ES-I3 (cell line): ENCODE data around the gene CCDC93.
"Not testable (repeated sequence)": the region's sequence is repeated elsewhere in the genome, so short reads cannot be mapped to it uniquely, and the experiment has no call there.

ENCODE experiments used
- H3K36me3 ChIP-seq: 2 replicates; pipeline ENCODE4 v1.6.1; 2013; ENCODE audit warnings: mild to moderate bottlenecking, low read length, control low read depth, moderate library complexity; ENCODE audit not compliant: insufficient read depth
- H3K4me1 ChIP-seq: 2 replicates; pipeline ENCODE4 v1.6.1; 2013; ENCODE audit warnings: mild to moderate bottlenecking, control low read depth, low read length; ENCODE audit not compliant: insufficient read depth
- H3K9ac ChIP-seq: 2 replicates; pipeline ENCODE4 v1.6.1; 2013; ENCODE audit warnings: low read depth, mild to moderate bottlenecking, low read length, moderate library complexity
- H3K9me3 ChIP-seq: 2 replicates; pipeline ENCODE4 v1.6.1; 2013; ENCODE audit warnings: mild to moderate bottlenecking, low read length, moderate library complexity; ENCODE audit not compliant: control insufficient read depth, insufficient read depth

Gene CCDC93

DNA sequence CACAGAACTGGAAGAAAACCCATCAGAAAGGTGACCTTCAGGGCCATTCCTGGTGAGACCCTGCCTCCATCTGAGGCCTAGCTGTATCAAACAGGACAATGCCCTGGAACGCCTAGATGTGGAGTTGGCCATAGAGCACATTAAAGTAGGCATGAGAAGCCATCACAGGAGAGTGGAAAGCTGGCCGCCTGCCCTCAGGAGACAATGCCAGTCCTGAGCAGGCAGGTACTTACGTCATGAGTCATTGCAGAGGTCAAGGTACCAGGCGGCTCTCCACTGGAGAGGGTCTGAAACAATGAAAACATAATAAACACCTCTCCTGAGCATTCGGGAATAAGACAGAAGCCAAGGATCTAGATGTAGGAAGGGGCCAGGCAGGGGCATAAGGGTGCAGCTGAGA, 68.6 kb downstream of the CCDC93 start:
- no peaks in the 10 kb centered on the region for H3K4me1 ChIP-seq
- H3K36me3 ChIP-seq = peaks cover 25% of the 10 kb centered on the region
- H3K9me3 ChIP-seq = no peaks in the 10 kb centered on the region
- no peak overlapping the region for H3K9ac ChIP-seq

DNA sequence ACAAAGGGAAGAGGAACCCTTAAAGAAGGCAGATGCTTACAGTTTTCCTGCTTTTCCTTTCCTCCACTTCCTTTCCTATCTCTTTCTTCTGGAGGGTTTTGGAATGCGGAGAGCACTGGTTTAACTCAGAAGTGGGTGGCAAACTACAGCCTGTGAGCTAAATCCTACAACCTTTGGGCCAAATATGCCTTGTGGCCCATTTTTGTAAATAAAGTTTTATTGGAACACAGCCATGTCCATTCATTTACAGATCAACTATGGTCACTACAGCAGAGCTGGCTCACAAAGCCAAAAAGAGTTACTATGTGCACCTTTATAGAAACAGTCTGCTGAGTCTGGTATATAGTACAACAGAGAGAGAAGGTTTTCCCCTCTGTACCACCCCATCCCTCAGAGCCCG, 69.1 kb downstream of the CCDC93 start:
- no peaks in the 10 kb centered on the region for H3K4me1 ChIP-seq
- no peak overlapping the region for H3K9ac ChIP-seq
- peaks cover 25% of the 10 kb centered on the region for H3K36me3 ChIP-seq
- H3K9me3 ChIP-seq = no peaks in the 10 kb centered on the region

DNA sequence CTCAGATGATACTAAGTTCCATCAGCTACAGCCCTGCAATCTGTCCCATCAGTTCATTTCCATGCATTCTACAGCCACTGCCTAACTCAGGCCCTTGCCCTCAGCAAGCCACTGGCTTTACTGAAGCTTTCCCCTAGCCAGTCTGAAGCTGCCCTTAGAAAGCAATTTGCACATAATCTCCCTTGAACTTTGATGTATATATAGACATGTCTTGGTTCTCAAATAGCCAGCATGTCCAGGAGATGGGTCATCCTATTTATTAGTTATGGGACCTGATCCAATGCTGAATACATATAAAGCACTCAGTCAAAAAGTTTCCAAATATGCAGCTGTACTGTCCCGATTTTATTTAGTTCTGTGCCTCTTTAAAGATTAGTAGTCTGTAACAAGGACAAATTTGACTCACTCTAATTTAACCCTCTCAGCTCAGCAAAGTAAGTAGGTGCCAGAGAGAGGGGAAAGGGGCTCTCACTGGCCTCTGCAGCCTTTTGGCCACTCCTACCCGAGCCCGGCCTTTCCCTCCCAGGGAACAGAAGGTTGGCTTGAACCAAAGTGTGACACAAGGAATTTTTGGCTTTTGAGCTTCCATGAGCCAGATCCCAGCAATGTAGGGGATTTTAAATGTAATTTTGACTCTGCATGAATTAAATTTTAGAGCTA, 70.7 kb downstream of the CCDC93 start:
- Histone ChIP-seq H3K36me3 (peaks cover 27% of the 10 kb centered on the region), H3K4me1 (no peaks in the 10 kb centered on the region), H3K9ac (no peak overlapping the region), H3K9me3 (no peaks in the 10 kb centered on the region)

DNA sequence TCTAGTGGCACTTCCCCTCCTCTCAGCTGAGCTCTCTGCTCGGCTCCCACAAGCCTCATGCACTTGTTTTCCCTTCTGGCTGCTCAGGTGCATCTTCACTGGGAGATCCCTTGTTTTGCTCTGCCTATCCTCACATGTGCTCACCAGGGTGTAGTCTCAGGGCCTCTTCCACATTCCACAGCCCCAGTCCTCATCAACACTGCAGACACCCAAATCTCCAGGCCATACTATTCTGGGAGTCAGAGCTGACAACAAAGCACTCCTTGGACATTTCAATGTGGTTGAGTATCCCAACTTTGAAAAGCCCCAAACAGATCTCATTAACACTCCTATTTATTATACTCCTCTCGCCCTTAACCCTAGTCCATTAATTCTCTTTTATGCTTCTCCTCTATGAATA, 71.3 kb downstream of the CCDC93 start:
- H3K9me3 ChIP-seq = no peaks in the 10 kb centered on the region
- H3K36me3 ChIP-seq = peaks cover 27% of the 10 kb centered on the region
- no peaks in the 10 kb centered on the region for H3K4me1 ChIP-seq
- H3K9ac ChIP-seq = no peak overlapping the region

DNA sequence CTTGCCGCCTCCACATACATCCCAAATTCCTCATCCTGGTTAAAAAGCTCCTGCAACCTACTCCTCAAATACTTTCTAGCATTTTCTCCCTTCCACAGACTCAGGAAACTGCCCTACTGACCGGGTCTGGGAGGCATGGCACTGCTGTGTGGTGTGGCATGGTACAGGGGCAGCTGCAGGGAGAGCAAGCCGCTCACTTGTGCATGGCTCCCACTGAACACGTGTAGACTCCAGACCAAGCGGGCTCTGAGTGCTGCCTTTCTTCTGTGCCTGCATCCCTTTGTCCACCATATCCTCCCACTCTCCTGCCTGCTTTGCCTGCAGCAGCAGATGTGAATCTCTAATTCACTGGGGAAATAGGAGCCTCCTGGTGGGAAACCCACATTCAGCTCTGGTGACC, 72.2 kb downstream of the CCDC93 start:
- Histone ChIP-seq H3K36me3 (peaks cover 24% of the 10 kb centered on the region), H3K9me3 (no peaks in the 10 kb centered on the region), H3K4me1 (no peaks in the 10 kb centered on the region), H3K9ac (no peak overlapping the region)

DNA sequence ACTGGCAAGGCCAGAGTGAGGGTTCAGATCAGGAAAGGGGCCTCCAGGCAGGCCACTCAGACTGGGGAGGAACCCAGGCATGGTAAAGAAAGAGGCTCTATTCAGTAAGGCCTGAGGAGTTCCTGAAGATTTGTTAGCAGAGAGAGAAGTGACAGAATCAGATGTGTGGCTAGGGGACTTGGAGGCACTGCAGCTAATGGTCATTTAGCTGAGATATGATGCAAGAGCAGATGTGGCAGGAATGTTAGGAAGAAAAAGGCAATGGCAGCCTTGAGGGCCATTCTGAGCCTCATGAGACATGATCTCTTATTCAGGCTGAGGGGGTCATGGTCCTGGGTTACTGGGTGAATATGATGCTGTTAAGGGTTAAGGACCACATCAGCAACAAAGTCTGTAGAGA, 73.4 kb downstream of the CCDC93 start:
- no peaks in the 10 kb centered on the region for H3K4me1 ChIP-seq
- no peak overlapping the region for H3K9ac ChIP-seq
- peaks cover 29% of the 10 kb centered on the region for H3K36me3 ChIP-seq
- H3K9me3 ChIP-seq = no peaks in the 10 kb centered on the region

DNA sequence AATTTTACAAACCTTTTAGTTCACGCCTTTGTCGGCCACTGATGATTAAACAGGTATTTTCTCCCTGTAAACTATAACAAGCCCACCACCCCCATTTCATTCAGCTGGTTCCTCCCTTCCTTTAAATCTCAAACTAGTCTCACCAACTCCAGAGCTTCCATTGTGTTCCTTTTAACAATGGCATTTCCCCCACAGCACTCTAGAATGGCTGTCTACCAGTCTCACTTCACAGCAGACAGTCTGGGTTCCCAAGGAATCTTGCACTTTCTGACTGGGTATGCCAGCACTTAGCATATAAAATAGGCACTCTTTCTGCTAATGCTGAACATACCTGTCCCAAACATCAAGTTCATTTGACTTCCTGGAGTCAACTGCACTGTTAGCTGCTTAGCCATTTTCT, 75.3 kb downstream of the CCDC93 start:
- H3K9ac ChIP-seq = no peak overlapping the region
- 0 out of 2 replicates have a peak, but pooled peaks cover 5% of the 10 kb centered on the region for H3K4me1 ChIP-seq
- H3K9me3 ChIP-seq = no peaks in the 10 kb centered on the region
- H3K36me3 ChIP-seq = peaks cover 29% of the 10 kb centered on the region

DNA sequence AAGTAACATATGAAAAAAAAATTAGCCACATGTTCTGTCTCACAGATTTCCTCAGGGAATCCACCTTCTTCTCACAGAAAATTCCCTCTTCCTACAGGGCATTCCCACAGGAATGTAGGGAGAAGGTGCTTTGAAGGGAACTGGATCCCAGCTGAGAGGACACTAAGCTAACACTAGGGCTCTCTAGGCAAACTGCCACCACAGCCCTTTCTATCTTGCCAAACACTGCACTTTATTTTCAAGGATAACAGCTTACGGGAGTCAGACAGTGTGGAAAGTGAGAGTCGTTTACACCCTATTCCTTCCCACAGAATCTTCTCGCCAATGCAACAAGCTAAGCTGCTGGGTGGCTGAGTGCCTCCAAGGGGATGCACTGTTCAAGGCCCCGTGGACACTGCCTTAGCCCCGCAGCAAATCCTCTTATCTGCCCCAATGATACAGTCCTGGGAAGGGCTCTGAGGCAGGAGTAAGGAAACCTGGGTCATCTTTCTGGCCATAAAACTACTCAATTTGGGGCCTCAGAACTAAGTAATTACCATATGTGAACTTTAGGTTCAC, 76.9 kb downstream of the CCDC93 start:
- H3K36me3 ChIP-seq = peaks cover 27% of the 10 kb centered on the region
- no peak overlapping the region for H3K9ac ChIP-seq
- 0 out of 2 replicates have a peak, but pooled peaks cover 5% of the 10 kb centered on the region for H3K4me1 ChIP-seq
- no peaks in the 10 kb centered on the region for H3K9me3 ChIP-seq

DNA sequence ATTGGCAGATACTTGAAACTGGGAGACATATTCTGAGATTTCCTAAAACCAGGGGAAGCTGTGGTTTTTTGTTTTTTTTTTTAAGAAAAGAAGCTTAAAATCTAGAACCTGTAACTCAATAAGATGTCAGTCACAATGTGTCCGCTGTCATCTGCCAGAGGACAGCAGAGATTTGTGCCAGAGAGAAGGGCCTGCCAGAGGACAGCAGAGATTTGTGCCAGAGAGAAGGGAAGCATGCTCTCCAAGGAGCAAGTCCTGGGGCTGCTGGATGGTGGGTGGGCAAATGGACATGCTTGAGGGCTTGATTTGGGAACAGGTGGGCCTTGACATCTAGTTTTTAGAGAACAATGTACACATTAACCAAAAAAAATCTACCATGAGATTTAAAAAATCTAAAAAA, 77.9 kb downstream of the CCDC93 start:
- H3K36me3 ChIP-seq = peaks cover 26% of the 10 kb centered on the region

DNA sequence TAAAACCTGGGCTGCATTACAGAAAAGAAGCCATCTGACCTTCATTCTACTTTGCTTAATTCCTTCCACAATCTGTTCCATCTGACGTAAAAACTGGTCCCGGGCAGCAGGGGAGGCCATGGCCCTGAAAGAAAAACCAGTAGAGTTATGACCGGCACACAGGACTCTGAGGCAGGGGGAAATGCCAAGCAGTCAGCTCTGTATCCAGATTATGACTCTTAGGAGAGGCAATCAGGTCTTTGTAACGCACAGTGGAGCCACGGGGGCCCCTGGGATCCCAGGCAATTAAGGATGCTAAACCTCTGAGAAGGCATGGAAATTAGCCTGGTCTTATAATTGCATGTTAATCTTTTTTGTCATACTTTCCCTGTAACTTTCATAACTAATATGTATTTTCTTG, 78.4 kb downstream of the CCDC93 start:
- no peak overlapping the region for H3K9ac ChIP-seq
- H3K4me1 ChIP-seq = 0 out of 2 replicates have a peak, but pooled peaks cover 5% of the 10 kb centered on the region
- no peaks in the 10 kb centered on the region for H3K9me3 ChIP-seq
- H3K36me3 ChIP-seq = peaks cover 22% of the 10 kb centered on the region

More for the DNA sequence above, 77.9 kb downstream of the CCDC93 start:
- Histone ChIP-seq H3K9ac (no peak overlapping the region), H3K4me1 (0 out of 2 replicates have a peak, but pooled peaks cover 5% of the 10 kb centered on the region), H3K9me3 (no peaks in the 10 kb centered on the region)

DNA sequence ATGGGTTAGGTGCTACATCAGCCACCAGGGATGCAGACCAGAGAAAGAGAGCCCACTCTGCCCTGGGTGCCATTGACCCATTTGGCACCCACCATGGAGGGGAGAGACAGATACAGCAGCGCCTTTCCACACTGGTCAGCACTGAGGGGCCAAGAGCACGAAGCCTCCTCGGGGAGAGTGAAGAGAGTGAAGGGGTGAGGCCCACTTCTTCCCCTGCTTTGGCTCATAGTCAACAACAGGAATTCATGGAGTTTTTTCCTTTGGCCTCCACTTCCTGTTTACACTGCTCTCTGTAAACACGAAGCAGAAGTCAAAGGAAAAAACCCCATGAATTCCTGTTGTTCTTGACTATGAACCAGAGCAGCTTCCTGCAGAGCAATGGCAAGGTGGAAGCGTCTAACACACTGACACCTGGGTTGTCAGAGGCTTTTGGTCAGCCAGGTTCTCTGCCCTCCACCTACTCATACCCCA, 80.0 kb downstream of the CCDC93 start:
- H3K36me3 ChIP-seq = peaks cover 23% of the 10 kb centered on the region

DNA sequence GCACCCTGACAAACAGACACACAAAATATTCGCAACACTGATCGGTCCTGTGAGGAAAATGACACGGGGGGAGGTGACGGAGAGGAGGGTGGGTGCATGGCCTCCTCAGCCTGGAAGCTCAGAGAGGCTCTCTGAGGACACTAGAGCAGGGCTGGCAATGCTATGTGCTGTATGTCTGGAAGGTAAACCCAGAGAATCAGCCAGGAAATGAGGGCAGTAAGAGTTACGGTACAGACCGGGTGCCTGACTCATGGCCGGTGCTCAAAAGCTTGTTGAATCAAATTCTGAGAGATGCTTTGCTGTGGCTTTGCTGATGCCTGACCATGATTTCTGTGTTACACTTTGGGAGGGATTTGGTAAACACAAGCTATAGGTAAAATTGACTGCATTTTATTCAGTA, 81.9 kb downstream of the CCDC93 start:
- H3K4me1 ChIP-seq = 0 out of 2 replicates have a peak, but pooled peaks cover 5% of the 10 kb centered on the region
- H3K36me3 ChIP-seq = peaks cover 23% of the 10 kb centered on the region
- H3K9me3 ChIP-seq = no peaks in the 10 kb centered on the region
- H3K9ac ChIP-seq = no peak overlapping the region

More for the DNA sequence above, 80.0 kb downstream of the CCDC93 start:
- Histone ChIP-seq H3K9ac (no peak overlapping the region), H3K9me3 (no peaks in the 10 kb centered on the region), H3K4me1 (0 out of 2 replicates have a peak, but pooled peaks cover 5% of the 10 kb centered on the region)

DNA sequence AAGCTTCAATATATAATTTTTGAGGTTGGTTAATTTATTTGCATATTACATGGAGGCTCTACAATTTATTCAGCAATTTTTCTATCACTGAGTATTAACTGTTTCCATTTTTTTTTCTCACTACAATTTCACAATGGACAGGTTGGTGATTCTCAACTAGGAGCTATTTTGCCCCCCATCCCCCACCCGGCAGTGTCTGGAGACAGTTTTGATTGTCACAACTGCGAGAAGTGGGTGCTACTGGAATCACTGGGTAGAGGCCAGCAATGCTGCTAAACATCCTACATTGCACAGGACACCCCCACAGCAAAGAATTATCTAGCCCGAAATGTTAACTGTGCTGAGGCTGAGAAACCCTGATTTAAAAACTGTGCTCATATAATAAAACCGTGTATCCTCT, 82.6 kb downstream of the CCDC93 start:
- no peaks in the 10 kb centered on the region for H3K9me3 ChIP-seq
- 0 out of 2 replicates have a peak, but pooled peaks cover 5% of the 10 kb centered on the region for H3K4me1 ChIP-seq
- H3K9ac ChIP-seq = no peak overlapping the region
- peaks cover 17% of the 10 kb centered on the region for H3K36me3 ChIP-seq

DNA sequence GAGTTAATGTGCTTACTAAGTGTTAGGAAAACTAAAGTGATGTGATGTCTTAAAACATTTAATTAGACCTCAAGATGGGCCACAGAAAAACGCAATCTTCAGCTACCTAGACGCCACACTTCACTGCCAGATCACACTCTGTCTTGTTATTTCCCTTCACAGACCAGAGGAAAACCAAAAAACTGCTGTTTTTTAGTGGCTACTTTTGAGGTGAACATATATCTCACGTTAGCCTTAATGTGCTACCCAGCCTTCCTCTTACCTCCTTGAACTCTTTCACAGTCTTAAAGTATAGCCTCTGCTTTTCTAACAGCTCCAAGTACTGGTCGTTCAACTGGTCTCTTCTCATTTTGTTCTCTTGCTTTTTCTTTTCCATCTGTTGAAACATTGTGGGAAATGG, 83.1 kb downstream of the CCDC93 start:
- Histone ChIP-seq H3K9me3 (no peaks in the 10 kb centered on the region), H3K9ac (no peak overlapping the region), H3K36me3 (peaks cover 17% of the 10 kb centered on the region), H3K4me1 (0 out of 2 replicates have a peak, but pooled peaks cover 5% of the 10 kb centered on the region)

DNA sequence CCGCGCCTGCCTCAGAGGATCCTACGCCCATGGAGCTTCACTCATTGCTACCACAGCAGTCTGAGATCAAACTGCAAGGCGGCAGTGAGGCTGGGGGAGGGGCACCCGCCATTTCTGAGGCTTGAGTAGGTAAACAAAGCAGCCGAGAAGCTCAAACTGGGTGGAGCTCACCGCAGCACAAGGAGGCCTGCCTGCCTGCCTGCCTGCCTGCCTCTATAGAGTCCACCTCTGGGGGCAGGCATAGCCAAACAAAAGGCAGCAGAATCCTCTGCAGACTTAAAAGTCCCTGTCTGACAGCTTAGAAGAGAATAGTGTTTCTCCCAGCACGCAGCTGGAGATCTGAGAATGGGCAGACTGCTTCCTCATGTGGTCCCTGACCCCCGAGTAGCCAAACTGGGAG, 90.4 kb downstream of the CCDC93 start:
- H3K36me3 ChIP-seq = peaks cover 15% of the 10 kb centered on the region
- not testable (repeated sequence) for H3K9ac ChIP-seq, H3K9me3 ChIP-seq, H3K4me1 ChIP-seq
